GM21786 (cell line): ENCODE data around the gene PTTG2.

Source experiments
- ATAC-seq: cut with Tn5 transposase; IDR thresholded peaks from one replicate; pipeline ENCODE4 v1.9.1; 2021; ENCODE audit not compliant: unreplicated experiment

The PTTG2 gene

GRCh38 chr4:38005637-38006036 is 45.4 kb downstream of the PTTG2 start:
- no peak for ATAC-seq

GRCh38 chr4:38007645-38008044 is 47.4 kb downstream of the PTTG2 start:
- ATAC-seq: no peak

- ATAC-seq: no peak
Measured at GRCh38 chr4:38008571-38009021, 48.4 kb downstream of the PTTG2 start.

DNA sequence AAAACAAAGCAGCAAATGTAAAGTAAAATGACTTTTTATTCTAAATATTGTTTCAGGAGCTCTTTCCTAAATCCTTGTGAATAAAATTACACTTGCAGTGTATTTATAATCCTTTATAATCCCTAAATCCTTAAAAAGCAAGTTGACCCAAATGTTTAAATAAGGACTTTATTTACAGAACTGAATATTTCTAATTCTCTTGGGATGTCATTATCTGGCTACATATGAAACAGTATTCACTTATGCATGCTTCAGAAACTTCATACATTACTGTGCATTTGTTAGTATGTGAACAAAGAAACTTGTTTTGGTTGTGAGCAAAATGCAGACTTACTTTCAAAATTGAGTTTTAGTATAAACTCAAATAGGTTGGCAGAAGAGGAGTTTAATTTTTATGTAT is 49.2 kb downstream of the PTTG2 start:
- ATAC-seq: no peak

DNA sequence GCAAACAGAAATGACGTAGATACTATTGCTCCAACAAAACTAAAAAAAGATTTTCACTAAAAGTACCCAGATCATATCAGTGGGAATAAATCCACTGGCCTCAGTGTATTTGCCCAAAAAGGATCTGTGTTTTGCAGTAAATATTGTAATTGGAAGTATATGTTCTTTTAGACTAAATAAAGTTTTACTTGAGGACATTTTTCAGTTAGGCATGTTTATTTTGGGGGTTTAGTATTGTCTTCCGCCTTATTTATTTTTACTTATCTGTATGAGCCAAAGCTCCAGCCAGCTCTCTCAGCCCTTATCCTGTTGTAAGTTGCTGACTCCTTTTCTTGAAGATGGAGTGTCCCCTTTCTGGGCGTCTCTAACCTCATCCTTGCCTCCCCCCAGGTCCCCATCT is 49.8 kb downstream of the PTTG2 start:
- no peak for ATAC-seq
